GM12878 (cell line): Measurements from ENCODE around the gene CENPK. TPM values are rescaled to one million over a fixed set of nuclear protein-coding genes. Genes with fewer than 3 reads are reported as not detected.

ENCODE experiments used
- ATAC-seq: fragments of 200-7000 bp; cut with Tn5 transposase; 3 replicates; pipeline ENCODE4 v1.9.1; 2020; ENCODE audit warnings: mild to moderate bottlenecking, moderate library complexity
- BruUV-seq: library from RNA; stranded (reverse); fragments of 400-500 nt; replicated peaks from 2 replicates; lab custom pipeline; 2021; lab: Mats Ljungman, UMichigan
- CTCF ChIA-PET: fragments of 300-600 bp; sonication (Branson Sonifier 250); formaldehyde crosslinking; extraction: SDS; loops from one replicate; lab custom pipeline; 2021; ENCODE audit warnings: inconsistent platforms; lab: Yijun Ruan, JAX
- POLR2A ChIA-PET: fragments of 350-600 bp; formaldehyde crosslinking; extraction: SDS; loops from one replicate; lab custom pipeline; 2021; ENCODE audit warnings: inconsistent platforms; lab: Charles Lee
- RAD21 ChIA-PET: fragments of 300-600 bp; sonication (Branson Sonifier 250); formaldehyde crosslinking; loops from one replicate; lab custom pipeline; 2023; ENCODE audit warnings: antibody characterized with exemption; ENCODE audit not compliant: unreplicated experiment; lab: Charles Lee
- SMC1A ChIA-PET: fragments of 300-600 bp; sonication (Branson Sonifier 250); formaldehyde crosslinking; loops from one replicate; lab custom pipeline; 2023; ENCODE audit not compliant: unreplicated experiment, uncharacterized antibody; lab: Charles Lee
- DNase-seq: peaks from one replicate; pipeline ENCODE4 v3.0.0-alpha.2; 2011; ENCODE audit warnings: low read depth, low spot score
- FAIRE-seq: peaks from 3 replicates; lab custom pipeline; 2011; peaks lifted over from hg19 to GRCh38; lab: Jason Lieb, UNC
- H2AFZ ChIP-seq: 2 replicates; pipeline ENCODE4 v1.6.0; 2011; ENCODE audit warnings: low read depth, low read length, control low read depth; ENCODE audit not compliant: control insufficient read depth
- H3K27ac ChIP-seq: 2 replicates; pipeline ENCODE4 v1.5.1; 2011; ENCODE audit warnings: control low read depth; ENCODE audit not compliant: control insufficient read depth, insufficient read depth
- H3K27me3 ChIP-seq, 2 experiments: replicated peaks in 1 of 2; 2 replicates each; pipeline versions ENCODE4 v1.6.0 to v1.6.1; 2011; ENCODE audit warnings: low read length in 1 of 2; ENCODE audit not compliant: control insufficient read depth in 2 of 2, insufficient read depth in 2 of 2
- H3K36me3 ChIP-seq, 2 experiments: 2 replicates each; pipeline ENCODE4 v1.5.1; 2011; ENCODE audit warnings: low read length in 1 of 2; ENCODE audit not compliant: control insufficient read depth in 2 of 2, insufficient read depth in 2 of 2
- H3K4me1 ChIP-seq: 2 replicates; pipeline ENCODE4 v1.6.1; 2011; ENCODE audit warnings: mild to moderate bottlenecking, low read length, moderate library complexity, mixed read lengths; ENCODE audit not compliant: control insufficient read depth, insufficient read depth
- H3K4me2 ChIP-seq: 2 replicates; pipeline ENCODE4 v1.6.0; 2011; ENCODE audit warnings: control low read depth; ENCODE audit not compliant: control insufficient read depth, insufficient read depth
- H3K4me3 ChIP-seq: fragments of 200-600 bp; sonication (generic); 2 replicates; pipeline ENCODE4 v1.5.1; 2016
- H3K79me2 ChIP-seq: 2 replicates; pipeline ENCODE4 v1.6.0; 2011; ENCODE audit warnings: low read length; ENCODE audit not compliant: control insufficient read depth, insufficient read depth
- H3K9ac ChIP-seq: 2 replicates; pipeline ENCODE4 v1.8.0; 2011; ENCODE audit warnings: low read length, control low read depth, mixed read lengths; ENCODE audit not compliant: control insufficient read depth, insufficient read depth
- H3K9me3 ChIP-seq: replicated peaks from 3 replicates; pipeline ENCODE4 v1.5.1; 2011; ENCODE audit warnings: mild to moderate bottlenecking, low read length; ENCODE audit not compliant: control insufficient read depth, insufficient read depth
- H4K20me1 ChIP-seq: 2 replicates; pipeline ENCODE4 v1.6.0; 2011; ENCODE audit not compliant: control insufficient read depth, insufficient read depth
- ATF2 ChIP-seq: IDR thresholded peaks from 2 replicates; pipeline ENCODE4 v1.6.1; 2012; ENCODE audit warnings: low read length, inconsistent platforms
- ETV6 ChIP-seq, 2 experiments: fragments of 450-650 bp in 1 of 2; IDR thresholded peaks in 1 of 2; conservative IDR thresholded peaks in 1 of 2; 2 replicates each; pipeline ENCODE4 v1.6.1; 2014; ENCODE audit warnings: antibody characterized with exemption in 1 of 2, borderline replicate concordance in 1 of 2, low read depth in 1 of 2, mild to moderate bottlenecking in 1 of 2, moderate library complexity in 1 of 2
- FOS ChIP-seq: IDR thresholded peaks from 3 replicates; pipeline ENCODE4 v1.6.1; 2011; ENCODE audit warnings: borderline replicate concordance; ENCODE audit not compliant: insufficient read length; ENCODE audit errors: extremely low read depth
- FOXK2 ChIP-seq: fragments of 450-650 bp; IDR thresholded peaks from 2 replicates; pipeline ENCODE4 v1.6.1; 2017; ENCODE audit warnings: mild to moderate bottlenecking, moderate library complexity
- HDAC6 ChIP-seq: fragments of 200-600 bp; sonication (generic); IDR thresholded peaks from one replicate; pipeline ENCODE4 v1.8.0; 2017; ENCODE audit warnings: antibody characterized with exemption; ENCODE audit not compliant: unreplicated experiment
- IKZF2 ChIP-seq, 2 experiments: fragments of 450-650 bp; IDR thresholded peaks; 2 replicates each; pipeline ENCODE4 v1.6.1; 2017; ENCODE audit warnings: mild to moderate bottlenecking in 2 of 2, moderate library complexity in 2 of 2
- MEF2A ChIP-seq: IDR thresholded peaks from 2 replicates; pipeline ENCODE4 v1.6.1; 2011; ENCODE audit warnings: low read depth, mild to moderate bottlenecking, low read length, moderate library complexity; ENCODE audit not compliant: insufficient read depth
- PKNOX1 ChIP-seq: fragments of 450-650 bp; IDR thresholded peaks from 2 replicates; pipeline ENCODE4 v1.6.1; 2016; ENCODE audit warnings: mild to moderate bottlenecking
- REST ChIP-seq: IDR thresholded peaks from 2 replicates; pipeline ENCODE4 v1.6.1; 2012; ENCODE audit warnings: mild to moderate bottlenecking, low read depth, low read length
- RFX5 ChIP-seq: IDR thresholded peaks from 2 replicates; pipeline ENCODE4 v1.6.1; 2011; ENCODE audit warnings: low read depth, low read length, improper control_type of control experiment
- ZBTB40 ChIP-seq: fragments of 450-650 bp; IDR thresholded peaks from 2 replicates; pipeline ENCODE4 v1.6.1; 2016; ENCODE audit warnings: mild to moderate bottlenecking, moderate library complexity, borderline replicate concordance
- WGBS: methylation state at CpG from one replicate; pipeline ENCODE4 v1.1.6; 2016; ENCODE audit warnings: low lambda C conversion rate; ENCODE audit not compliant: insufficient replicate concordance, insufficient coverage; ENCODE audit errors: missing lambda C conversion rate; 5-methylcytosine and 5-hydroxymethylcytosine counted together
- in situ Hi-C: fragments of 300-500 bp; cut with MboI; formaldehyde crosslinking; loops from 9 replicates; pipeline ENCODE4 v1.14.3; 2018; ENCODE audit warnings: mixed read lengths
- intact Hi-C: fragments of 100-400 bp; cut with micrococcal nuclease; formaldehyde crosslinking; loops from one replicate; pipeline ENCODE4 v1.14.2; 2022; ENCODE audit not compliant: unreplicated experiment
- polyA plus RNA-seq, 11 experiments: library from polyadenylated mRNA; depleted of rRNA in 4 of 11; unstranded in 6 of 11; stranded (reverse) in 5 of 11; fragments of >200 nt; fragmentation: Nextera tagmentation in 4 of 11; fragmentation: Illumina TruSeq in 1 of 11; extraction: Ambion mirVana in 4 of 11; extraction: Trizol in 1 of 11; gene quantifications; 1 replicate in 1 of 11; 2 replicates in 10 of 11; pipeline versions ENCODE4 v1.2.1 to v1.2.3, GENCODE V29; 2011 to 2016; ENCODE audit warnings: inconsistent platforms in 2 of 11, missing spikeins in 2 of 11, low read depth in 1 of 11
- total RNA-seq, 4 experiments: library from RNA; depleted of rRNA in 3 of 4; stranded (reverse); fragments of >200 nt in 3 of 4; fragmentation: Illumina TruSeq in 1 of 4; extraction: Trizol in 1 of 4; gene quantifications; 2 replicates each; pipeline versions ENCODE4 v1.2.1 to v1.2.3, GENCODE V29; 2013 to 2021

The CENPK gene
- total and polyA plus RNA-seq, 10 of the 15 experiments (the other 5 are each of a cell fraction or from before 2014, with no cell fraction given): 29.5 to 94.3 (median 43.2) TPM

- Histone ChIP-seq H3K9me3 (no peaks in the 10 kb centered on the region), H3K27me3 (no peaks in the 10 kb centered on the region), H3K4me1 (peaks cover 3% of the 10 kb centered on the region; the same call in 1 of the 2 replicates), H4K20me1 (no peaks in the 10 kb centered on the region), H3K9ac (no peak overlapping the region), H2AFZ (no peak overlapping the region), H3K27ac (no peak overlapping the region), H3K4me2 (no peak overlapping the region; the same call in 1 of the 2 replicates), H3K36me3 (peaks cover 0 to 3% of the 10 kb centered on the region in 2 experiments; a peak in 1 of 4 replicates), H3K4me3 (no peak overlapping the region), H3K79me2 (peaks cover 37% of the 10 kb centered on the region)
- SMC1A ChIA-PET: interaction anchor here (1.1 to 2.1 kb wide), 2 partner anchors 10 to 756 kb away, joined by 3 to 4 read pairs; no protein-coding TSS in a partner anchor
- BruUV-seq: no TSS peak
- intact Hi-C loops (no loop called here), in situ Hi-C loops (no loop called here)
- no peak for ATAC-seq
- CTCF ChIA-PET: no interaction called here
- RAD21 ChIA-PET: no interaction called here
- 70% methylated on average over 5 of the region's 5 CpGs for WGBS
- no peak for DNase-seq
- POLR2A ChIA-PET: interaction anchor here (0.7 kb wide), 1 partner anchor 109 kb away, joined by 3 read pairs; no protein-coding TSS in a partner anchor
- no peak for FAIRE-seq
- TF ChIP-seq ZBTB40 (no peak), REST (no peak), RFX5 (no peak), FOS (no peak), ETV6 (conservative IDR thresholded peaks at IDR 0.05 in 1 of 2, IDR thresholded peaks at IDR 0.05 in 1 of 2; ENCODE audit: borderline replicate concordance in 1 of 2, low read depth in 1 of 2) (no peak), FOXK2 (no peak), ATF2 (no peak), PKNOX1 (no peak), HDAC6 (no peak), IKZF2 (IDR thresholded peaks at IDR 0.05) (no peak), MEF2A (no peak)
Observed at GRCh38 chr5:65566505-65566904, 3.5 kb upstream of the CENPK start.
